C4-2B (cell line): ENCODE measurements around the gene SCAMP4.

ENCODE experiments used
- H3K27ac ChIP-seq: fragments of 450-650 bp; 2 replicates; pipeline ENCODE4 v1.5.1; 2017
- ZFX ChIP-seq: fragments of 450-650 bp; IDR thresholded peaks from 2 replicates; pipeline ENCODE4 v1.6.1; 2017
- TF ChIP-seq, protein P1 (sequence below): fragments of 450-650 bp; conservative IDR thresholded peaks from 2 replicates; pipeline ENCODE4 v1.5.1; 2017; ENCODE audit warnings: mild to moderate bottlenecking

Gene SCAMP4

GRCh38 chr19:1902923-1903322 lies 2.3 kb upstream of the SCAMP4 start:
- TF ChIP-seq, protein P1, sequence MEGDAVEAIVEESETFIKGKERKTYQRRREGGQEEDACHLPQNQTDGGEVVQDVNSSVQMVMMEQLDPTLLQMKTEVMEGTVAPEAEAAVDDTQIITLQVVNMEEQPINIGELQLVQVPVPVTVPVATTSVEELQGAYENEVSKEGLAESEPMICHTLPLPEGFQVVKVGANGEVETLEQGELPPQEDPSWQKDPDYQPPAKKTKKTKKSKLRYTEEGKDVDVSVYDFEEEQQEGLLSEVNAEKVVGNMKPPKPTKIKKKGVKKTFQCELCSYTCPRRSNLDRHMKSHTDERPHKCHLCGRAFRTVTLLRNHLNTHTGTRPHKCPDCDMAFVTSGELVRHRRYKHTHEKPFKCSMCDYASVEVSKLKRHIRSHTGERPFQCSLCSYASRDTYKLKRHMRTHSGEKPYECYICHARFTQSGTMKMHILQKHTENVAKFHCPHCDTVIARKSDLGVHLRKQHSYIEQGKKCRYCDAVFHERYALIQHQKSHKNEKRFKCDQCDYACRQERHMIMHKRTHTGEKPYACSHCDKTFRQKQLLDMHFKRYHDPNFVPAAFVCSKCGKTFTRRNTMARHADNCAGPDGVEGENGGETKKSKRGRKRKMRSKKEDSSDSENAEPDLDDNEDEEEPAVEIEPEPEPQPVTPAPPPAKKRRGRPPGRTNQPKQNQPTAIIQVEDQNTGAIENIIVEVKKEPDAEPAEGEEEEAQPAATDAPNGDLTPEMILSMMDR, result no peak
- no peak for TF ChIP-seq ZFX
- H3K27ac ChIP-seq, result no peak overlapping the region

DNA sequence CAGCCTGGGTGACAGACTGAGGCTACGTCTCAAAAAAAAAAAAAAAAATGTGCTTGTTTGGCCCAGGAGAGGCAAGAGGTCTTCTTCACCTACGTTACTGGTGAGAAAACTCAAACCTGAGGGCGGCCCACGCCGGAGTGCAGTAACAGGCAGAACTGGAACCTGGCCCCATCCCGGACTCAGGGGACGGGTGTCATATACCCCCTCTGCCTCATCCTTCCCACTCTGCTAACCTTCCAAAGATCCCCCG lies 414 bp upstream of the SCAMP4 start:
- TF ChIP-seq, protein P1, result no peak
- no peak for TF ChIP-seq ZFX
- peak overlapping the region; percentile 93 for H3K27ac ChIP-seq

- TF ChIP-seq ZFX, result no peak
- TF ChIP-seq, protein P1, result no peak
- H3K27ac ChIP-seq, result peak overlapping the region; percentile 93
These were observed 720 bp downstream of the SCAMP4 start for GRCh38 chr19:1905863-1906375.

GRCh38 chr19:1906985-1907562 lies 1.9 kb downstream of the SCAMP4 start:
- peak overlapping the region; percentile 93 for H3K27ac ChIP-seq
- TF ChIP-seq, protein P1, result no peak
- no peak for TF ChIP-seq ZFX

GRCh38 chr19:1907563-1908363 lies 2.6 kb downstream of the SCAMP4 start:
- TF ChIP-seq ZFX, result peak; percentile 90; the same call in 1 of the 2 replicates
- TF ChIP-seq, protein P1, result no peak
- peak overlapping the region; percentile 93 for H3K27ac ChIP-seq

- TF ChIP-seq, protein P1, result no peak
- TF ChIP-seq ZFX, result no peak
- H3K27ac ChIP-seq, result peak overlapping the region; percentile 93
These were observed 3.1 kb downstream of the SCAMP4 start for GRCh38 chr19:1908364-1908678.

GRCh38 chr19:1909761-1910080 lies 4.5 kb downstream of the SCAMP4 start:
- TF ChIP-seq, protein P1, result no peak
- no peak for TF ChIP-seq ZFX
- peak overlapping the region; percentile 93 for H3K27ac ChIP-seq
